Stimulated activated CD4-positive, alpha-beta T cell treated with anti-CD3 and anti-CD28 coated beads, TNF-alpha, amount 100 ng/mL, for 4 hours (primary cell): ENCODE data around the gene TCF7L1.
"Not testable (repeated sequence)": the region's sequence is repeated elsewhere in the genome, so short reads cannot be mapped to it uniquely, and the experiment has no call there.

Source experiments
- DNase-seq, 3 experiments: peaks; one replicate each; pipeline ENCODE4 v3.0.0-alpha.2; 2020; ENCODE audit warnings: low read depth in 3 of 3

TCF7L1 gene

DNA sequence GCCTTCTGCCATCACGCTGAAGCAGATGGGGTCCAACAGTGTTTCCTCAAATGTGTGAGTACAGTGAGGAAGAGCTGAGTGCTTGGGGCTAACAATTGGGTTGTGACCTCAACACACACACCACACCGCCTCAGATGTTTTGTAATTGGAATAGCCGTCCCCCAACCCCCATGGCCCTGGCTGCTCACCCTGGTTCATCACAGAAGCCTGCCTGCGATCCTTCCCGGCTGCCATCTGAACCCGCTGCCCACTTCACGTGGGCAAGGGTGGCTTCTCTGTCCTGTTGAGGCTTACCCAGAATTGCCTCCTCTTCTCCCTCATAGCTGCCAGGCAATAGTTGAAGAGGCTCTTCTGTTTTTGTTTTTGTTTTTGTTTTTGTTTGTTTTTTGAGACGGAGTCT is 150.4 kb downstream of the TCF7L1 start:
- no peak for DNase-seq

DNA sequence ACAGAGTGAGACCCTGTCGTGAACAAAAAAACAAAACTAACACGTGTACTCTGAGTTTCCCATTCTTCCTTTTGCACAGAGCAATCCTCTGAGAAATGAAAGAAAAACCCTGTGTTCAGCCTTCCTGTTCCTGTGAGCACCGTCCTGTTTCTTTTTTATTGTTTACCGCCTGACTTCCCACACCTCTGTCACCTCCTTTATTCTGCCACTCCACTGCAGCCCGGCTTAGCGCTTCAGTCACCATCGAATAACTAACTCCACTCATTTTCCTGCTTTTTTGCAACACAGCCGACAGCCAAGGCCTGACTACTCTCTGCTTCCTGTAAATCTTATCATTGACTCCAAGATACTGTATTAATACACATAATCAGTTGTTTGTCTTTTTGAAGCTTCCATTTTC is 153.7 kb downstream of the TCF7L1 start:
- DNase-seq = no peak

DNA sequence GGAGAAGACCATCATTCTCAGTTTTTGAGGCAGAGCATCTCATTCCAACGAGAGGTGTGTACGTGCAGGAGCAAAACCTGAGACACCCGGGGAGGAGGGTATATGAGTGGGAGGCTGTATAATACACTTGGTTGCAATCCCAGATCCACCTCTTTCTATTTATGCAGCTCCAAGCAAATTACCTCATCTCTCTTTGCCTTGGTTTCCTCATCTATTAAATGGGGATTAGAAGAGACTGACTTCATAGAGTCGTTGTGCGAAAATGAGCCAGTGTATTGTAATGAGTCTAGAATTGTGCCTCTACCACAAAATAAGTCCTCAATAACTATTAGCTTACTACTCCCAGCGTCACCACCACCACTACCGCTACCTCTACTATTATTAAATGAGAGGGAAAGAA is 154.5 kb downstream of the TCF7L1 start:
- no peak for DNase-seq

DNA sequence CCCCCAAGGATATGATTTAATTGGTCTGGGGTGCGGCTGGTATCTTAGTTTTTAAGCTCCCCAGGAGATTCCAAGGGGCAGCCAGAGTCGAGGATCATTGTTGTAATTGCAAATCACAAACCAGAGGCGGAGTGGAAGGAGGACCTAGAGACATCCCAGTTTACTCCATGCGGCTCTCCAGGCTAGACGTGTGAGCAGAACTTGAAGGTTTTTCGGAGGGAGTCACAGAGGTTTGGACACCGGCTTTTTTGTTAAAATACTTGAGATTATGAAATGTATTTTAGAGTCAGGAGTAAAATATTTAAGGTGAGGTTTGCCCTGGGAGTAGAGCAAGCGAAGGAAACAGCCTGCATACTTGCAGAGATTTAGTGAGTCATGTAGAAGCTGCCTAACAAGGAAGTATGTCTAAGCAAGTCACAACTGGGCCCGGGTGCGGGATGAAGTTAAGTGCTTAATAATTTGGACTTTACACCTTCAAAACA is 155.1 kb downstream of the TCF7L1 start:
- no peak for DNase-seq

DNA sequence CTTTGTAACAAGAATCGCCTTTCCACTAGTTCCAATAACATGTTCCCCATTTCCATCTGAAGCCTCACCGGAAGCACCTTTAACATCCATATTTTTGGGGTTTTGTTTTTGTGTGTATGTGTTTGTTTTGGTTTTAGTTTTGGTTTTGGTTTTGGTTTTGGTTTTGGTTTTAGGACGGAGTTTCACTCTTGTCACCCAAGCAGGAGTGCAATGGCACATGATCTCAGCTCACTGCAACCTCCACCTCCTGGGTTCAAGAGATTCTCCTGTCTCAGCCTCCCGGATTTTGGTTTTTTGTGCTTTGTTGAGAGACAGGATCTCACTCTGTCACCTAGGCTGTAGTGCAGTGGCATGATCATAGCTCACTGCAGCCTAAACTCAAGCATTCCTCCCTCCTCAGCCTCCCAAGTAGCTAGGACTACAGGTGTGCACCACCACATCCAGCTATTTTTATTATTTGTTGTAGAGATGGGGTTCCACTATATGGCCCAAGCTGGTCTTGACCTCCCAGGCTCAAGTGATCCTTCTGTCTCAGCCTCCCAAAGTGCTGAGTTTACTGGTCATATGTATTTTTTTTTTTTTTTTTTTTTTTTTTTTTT is 158.3 kb downstream of the TCF7L1 start:
- DNase-seq = no peak

DNA sequence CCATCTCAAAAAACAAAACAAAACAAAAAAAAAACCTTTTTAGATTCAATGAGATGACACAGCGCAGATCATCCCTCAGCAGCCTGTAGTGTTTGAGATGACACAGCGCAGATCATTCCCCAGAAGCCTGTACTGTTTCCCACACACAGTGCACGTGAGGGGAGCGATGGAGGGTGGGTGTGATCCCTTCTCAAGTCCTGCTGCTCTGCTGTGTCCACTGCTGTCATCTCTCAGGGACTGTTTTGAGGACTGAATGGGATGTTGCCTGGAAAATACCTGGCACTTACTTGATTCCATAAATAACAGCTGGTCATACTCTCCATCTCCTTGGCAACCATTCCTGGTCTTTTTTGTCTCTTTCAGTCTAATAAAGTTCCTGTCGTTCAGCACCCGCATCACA is 168.9 kb downstream of the TCF7L1 start:
- DNase-seq = no peak

DNA sequence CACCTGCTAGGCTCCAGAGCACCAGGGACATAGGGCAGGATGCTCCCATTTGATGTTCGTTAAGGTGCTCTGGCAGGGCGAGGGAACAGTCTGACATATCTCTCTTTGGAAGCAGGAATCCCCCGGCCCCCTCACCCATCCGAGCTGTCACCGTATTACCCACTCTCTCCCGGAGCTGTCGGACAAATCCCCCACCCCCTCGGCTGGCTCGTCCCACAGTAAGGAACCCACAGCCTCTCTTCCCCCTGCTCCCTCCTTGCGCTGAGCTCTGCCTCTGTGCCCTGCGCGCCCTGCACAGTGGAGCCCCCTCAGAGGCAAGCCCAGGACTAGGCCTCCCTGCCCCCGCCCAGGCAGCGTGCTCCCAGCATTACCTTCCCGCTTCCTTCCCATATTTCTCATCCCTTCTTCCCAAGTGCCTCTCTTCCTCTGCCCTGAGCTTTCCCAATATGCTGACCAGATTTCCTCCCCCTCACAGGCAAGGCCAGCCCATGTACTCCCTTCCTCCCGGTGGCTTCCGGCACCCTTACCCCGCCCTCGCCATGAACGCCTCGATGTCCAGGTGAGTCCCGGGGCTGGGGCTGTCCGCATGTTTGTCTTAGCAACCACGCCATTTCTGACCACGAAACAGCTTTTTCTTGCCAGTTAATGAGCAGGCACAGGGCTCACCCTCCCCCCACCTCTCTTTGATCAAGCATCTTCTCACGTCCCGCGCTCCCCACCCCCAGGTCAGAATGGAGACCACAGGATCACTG is 170.8 kb downstream of the TCF7L1 start:
- no peak for DNase-seq

DNA sequence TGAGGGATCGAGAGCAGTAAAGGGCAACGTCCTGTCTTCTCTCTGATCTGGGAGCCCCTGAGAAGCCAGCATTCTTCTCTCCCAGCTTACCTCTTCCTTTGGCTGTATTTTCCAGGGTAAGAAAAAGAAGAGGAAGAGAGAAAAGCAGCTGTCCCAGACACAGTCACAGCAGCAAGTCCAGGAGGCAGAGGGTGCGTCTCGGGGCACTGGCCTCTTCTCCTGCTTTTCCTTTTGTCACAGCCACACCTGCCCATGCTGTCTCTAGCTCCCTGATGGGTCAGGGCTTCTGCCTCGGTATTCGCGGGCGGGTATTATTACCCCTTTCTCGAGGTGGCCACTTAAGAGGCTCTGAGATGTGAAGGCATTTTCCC is 174.3 kb downstream of the TCF7L1 start:
- DNase-seq = no peak

DNA sequence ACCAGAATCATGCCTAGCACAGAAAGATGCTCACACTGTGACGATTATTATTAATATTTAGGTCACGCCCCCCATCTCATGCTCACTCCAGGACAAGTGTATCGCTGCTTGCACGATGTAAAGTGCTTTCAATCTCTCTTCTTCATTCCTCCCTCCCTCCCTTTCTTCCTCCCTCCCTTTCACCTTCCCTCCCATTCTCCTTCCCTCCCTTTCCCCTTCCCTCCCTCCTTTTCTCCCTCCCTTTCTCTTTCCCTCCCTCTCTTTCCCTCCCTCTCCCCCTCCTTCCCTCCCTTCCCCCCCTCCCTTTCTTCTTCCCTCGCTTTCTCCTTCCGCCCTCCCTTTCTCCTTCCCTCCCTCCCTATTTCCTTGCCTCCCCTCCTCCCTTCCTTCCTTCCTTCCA is 175.0 kb downstream of the TCF7L1 start:
- no peak for DNase-seq

DNA sequence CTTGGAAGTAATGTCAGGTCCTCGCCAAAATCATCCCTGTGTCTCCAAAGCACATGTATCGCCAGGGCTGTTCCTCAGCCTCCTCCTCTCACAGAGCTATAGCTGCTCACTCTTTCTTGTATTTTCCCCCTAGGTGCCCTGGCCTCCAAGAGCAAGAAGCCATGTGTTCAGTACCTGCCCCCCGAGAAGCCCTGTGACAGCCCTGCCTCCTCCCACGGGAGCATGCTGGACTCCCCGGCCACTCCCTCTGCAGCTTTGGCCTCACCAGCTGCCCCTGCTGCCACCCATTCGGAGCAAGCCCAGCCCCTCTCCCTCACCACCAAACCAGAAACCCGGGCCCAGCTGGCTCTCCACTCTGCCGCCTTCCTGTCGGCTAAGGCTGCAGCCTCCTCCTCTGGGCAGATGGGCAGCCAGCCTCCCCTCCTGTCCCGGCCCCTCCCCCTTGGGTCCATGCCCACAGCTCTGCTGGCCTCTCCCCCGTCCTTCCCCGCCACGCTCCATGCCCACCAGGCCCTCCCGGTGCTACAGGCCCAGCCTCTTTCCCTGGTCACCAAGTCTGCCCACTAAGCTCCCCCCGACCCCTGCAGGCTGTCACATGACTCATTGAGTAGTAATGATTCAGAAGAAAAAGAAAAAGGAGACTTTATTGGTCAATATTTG is 175.8 kb downstream of the TCF7L1 start:
- DNase-seq = no peak

DNA sequence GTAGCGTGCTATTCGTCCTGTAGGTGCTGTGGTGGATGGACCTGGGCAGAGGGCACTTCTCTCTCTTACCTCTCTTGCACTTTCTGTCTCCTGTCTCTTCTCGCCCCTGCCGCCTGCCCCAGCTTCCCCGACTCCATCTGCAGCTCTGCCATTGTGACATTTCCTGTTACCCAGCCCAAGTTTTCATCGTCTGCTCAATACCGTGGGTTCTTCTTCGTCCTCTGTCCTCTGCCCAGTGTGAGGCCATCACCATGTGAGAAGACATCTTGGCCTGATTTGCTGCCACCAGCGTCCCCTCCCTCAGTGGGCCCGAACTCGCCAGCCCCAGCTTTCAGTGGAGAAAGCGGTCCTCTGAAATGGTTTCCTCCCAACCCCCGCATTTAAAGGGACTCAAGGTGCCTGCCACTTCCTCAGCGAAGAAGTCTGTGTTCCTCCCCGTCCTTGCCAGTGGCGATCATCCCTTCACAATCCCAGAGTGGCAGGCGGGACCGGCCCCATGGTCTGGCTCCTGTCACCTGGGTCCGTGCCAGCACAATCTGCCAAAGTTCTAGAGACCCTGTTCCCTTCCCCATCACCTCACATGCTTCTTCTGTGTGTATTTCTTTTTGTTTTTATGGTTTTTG is 176.6 kb downstream of the TCF7L1 start:
- no peak for DNase-seq

DNA sequence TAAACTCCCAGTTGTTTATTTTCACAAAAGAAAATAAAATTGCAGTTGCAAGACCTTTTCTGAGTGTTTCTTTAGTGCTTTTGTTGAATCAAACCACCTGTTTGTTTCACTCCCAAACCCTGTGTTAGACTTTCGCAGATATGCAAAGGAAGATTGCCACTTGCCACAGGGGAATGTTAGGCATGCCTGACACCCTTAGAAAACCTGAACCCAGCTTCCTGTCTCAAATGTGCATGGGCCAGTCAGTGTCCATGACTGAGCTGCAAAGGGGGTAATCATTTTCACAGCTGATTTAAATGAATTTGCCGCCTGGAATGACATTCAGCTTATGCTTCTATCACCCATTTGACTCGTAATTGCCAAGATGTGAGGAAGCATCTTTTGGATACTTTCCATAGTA is 177.1 kb downstream of the TCF7L1 start:
- no peak for DNase-seq

DNA sequence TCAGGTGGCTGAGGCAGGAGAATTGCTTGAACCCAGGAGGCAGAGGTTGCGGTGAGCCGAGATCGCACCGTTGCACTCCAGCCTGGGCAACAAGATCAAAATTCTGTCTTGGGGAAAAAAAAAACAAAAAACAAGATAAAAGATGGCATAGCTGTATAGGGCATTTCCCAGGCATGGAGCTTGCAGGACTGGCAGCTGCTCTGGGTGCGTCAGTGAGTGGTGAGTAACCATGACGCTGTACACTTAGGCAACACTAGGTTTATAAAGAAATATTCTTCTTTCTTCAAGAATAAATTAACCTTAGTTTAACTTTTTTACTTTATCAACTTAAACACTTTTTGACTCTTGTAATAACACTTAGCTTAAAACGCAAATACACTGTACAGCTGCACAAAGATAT is 179.2 kb downstream of the TCF7L1 start:
- no peak for DNase-seq

DNA sequence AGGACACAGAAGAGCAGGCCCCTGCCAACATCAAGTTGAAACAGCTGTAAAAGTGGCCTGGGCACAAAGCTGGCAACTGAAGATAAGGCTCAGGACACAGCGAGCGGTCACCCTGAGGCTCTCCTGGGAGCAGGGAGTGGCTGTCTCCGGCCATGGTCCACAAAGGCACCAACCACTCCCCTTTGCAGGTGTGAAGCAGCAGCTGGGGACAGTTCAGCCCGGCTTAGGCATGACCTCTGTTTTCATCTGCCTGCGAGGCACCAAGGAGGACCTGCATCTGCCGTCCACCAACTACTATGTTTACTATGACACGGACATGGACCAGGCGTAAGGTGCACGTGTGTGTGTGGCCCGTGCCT is 181.7 kb downstream of the TCF7L1 start:
- DNase-seq = no peak

DNA sequence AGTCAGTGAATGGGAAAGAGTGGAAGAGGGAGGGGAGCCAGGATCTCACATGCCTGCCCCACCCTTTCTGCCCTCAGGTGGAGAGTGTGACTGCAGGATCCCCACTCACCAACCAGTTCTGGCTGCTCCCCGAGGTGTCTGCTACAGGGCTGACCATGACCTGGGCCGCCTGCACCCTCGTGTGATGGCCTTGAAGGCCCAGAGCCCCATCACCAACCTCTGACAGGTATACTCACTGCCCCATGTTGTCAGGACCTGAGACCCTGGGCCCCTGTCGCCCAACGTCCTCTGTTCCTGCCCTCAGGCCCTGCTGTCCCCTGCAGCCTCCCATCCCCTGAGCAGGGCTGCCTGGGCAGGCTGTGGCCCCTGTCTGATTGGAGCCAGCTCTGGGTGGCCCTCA is 182.7 kb downstream of the TCF7L1 start:
- not testable (repeated sequence) for DNase-seq

DNA sequence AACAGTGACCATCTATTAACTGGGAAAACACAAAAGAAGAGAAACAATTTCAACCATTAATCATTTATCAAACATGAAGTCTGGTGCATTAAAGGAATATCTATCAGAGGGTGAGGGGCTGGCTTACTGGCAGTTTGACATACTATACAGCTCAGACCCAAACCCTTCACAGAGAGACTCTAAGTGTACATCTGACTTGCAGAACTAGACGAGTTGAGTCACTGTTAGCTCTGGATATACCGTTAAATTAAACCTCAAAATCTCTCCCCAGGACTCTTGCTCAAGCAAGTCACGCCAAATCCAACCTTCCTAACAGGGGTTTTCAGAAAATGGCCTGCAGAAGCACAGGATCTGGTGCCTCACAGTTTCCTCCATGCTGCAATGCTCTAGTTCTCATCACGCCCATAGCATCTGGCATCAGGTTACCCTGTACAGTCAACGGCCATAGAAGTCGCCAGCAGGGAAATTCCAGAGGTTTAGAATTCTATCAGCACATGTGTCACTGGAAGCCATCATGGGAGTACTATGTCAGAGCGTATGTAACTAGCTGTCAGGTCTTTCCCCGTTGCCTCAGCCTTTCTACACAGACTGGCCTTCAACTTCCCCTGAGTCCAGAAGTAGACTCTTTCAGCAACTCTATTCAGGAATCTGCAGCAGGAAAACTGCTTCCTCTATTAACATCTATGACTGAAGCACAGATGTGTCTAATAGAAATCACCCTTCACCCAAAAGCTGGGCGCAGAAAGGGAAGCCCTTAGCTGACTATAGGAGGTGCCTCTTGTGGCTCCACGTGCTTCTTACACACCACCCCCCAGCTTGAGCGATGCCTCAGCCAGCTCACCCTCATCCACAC is 185.3 kb downstream of the TCF7L1 start:
- DNase-seq = no peak

DNA sequence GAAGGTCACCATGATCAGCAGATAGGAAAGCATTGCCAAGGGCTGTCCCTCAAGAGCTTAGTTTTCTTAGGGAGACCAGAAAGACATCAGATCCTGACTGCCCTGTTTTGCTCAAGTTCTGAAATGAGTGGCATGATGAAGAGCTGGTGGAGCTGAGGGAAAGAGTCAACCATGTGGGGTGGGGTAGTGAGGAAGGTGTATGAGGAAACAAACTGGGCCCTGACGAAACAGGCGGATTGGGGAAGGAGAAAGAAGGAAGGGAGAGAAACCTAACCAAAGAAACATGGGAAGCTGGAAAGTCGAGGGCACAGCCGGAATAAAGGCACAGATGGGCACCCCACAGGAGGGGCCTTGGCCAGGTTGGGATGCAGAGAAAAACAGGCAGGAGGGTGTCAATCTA is 186.6 kb downstream of the TCF7L1 start:
- DNase-seq = no peak

DNA sequence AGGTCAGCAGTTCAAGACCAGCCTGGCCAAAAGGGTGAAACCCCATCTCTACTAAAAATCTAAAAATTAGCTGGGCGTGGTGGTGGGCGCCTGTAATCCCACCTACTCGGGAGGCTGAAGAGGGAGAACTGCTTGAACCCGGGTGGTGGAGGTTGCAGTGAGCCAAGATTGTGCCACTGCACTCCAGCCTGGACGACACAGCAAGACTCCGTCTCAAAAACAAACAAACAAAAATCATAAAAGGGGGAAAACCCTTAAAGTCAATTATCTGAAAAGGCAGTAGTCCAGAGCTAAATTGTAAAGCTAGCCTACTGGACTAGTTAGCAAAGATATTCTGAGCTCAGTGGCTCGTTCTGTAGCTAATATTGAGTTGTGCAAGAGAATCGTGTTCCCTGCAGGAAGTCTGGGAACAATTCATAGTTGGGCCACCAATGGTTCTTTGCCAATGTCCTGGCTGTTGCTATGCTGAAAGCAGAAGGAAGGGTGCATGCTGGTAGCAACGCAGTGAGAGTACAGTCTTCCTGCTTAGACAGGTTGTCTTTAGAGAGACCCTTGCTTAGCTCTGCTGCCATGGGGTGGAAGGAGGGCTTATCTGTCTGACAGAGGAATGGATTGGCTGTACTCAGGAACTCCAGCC is 190.3 kb downstream of the TCF7L1 start:
- DNase-seq = no peak

DNA sequence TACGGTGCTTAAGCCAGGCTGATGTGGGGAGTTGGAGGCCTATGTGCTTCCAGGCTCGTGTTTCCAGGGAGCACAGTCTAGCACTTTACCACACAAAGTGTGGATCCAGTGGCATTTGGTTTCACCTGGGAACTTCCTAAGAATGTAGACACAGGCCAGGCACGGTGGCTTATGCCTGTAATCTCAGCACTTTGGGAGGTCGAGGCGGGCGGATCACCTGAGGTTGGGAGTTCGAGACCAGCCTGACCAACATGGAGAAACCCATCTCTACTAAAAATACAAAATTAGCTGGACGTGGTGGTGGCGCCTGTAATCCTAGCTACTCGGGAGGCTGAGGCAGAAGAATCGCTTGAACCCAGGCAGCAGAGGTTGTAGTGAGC is 190.8 kb downstream of the TCF7L1 start:
- DNase-seq = not testable (repeated sequence)

DNA sequence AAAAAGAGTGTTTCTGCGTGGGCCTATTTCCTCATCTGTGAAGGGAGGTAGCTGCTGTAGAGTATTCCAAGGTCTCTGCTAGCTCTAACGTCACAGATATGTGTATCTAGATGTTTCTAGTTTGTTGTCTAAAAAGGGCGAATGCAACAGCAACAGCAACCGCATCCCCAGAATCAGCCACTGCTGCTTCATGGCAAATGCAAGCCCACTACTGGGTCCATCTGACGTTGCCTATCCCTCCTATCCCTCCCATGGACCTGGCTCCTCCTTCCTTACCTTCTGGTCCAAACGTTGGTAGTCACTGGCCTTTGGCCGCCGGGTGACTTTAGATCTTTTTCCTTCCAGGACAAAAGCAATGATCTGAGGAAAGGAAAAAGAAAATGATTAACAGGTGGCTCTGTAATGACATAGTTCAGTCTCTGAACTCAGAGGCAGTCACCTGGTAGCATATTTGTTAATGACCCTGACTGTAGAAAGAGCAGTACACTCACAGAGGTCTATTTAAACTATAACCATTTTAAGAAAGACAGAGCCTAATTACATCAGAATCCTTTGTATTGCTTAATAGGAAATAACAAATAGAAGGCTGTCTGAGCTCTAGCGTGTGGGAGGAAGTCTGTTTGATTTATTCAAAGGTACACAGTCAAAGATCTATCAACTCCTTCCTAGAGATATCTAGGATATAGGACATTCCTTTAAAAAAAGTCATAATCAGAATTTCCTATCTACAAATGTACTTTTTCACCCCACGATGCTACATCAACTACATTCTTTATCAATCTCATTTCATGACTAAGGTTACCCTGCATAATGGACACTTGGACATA is 191.7 kb downstream of the TCF7L1 start:
- DNase-seq = no peak

DNA sequence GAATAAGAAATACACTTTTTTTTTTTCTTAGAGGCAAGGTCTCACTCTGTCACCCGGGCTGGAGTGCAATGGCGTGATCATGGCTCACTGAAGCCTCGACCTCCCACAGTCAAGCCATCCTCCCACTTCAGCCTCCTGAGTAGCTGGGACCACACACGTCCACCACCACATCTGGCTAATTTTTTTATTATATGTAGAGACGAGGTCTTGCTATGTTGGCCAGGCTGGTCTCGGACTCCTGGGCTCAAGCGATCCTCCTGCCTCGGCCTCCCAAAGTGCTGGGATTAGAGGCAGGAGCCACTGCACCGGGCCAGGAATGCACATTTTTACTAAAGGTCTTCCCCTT is 192.2 kb downstream of the TCF7L1 start:
- no peak for DNase-seq
